ENCODE data around the gene RAD51B.
A peak's percentile ranks its signal among the peaks of the same experiment; 100 is the strongest.

Gene RAD51B

DNA sequence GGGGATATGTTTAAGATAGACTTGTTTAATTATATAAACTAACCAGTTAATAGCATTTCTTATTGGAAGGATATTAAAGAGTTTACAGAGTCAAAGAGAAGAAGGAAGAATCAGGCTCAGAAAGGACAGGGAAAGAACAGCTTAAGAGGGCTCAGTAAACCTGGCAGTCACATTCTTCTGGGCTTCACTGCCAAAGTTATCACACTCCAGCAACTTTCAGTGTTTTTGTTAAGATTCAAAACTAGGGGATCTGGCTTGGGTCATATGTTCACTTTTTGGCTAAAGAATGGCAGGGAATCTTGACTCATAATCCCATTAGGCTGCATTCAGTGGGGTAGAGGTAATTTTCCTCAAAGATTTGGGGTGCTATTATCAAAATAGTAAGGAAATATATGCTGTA lies 312.3 kb downstream of the RAD51B start:
- FAIRE-seq = no peak
- no peak for DNase-seq (ENCODE audit: extremely low spot score, insufficient read length, low read depth)

DNA sequence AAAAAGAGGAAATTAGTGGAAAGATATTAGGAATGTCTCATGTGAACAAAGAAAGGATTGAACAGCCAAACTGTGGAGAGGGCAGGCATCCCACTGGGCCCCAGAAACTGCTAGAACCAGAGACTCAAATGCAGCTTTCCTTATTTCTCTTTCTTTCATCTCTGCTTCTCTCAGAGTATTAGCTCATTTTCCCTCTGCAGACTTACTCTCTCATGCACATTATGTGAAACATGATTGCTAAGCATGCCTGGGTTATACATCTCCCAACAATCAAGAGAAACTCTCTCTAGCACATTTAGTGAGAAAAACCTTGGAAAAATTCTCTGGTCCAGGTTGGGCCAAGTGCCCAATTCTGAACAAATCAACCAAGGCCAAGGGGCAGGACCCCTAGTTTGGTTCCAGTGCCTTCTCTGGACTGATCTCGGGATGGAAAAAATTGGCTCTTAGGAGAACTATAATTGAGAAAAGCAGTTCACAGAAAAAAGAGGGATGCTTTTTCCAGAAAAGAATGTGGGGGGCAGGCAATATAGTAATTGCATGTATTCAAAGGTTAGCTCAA lies 313.1 kb downstream of the RAD51B start:
- DNase-seq (ENCODE audit: extremely low spot score, insufficient read length, low read depth) = no peak
- no peak for FAIRE-seq

DNA sequence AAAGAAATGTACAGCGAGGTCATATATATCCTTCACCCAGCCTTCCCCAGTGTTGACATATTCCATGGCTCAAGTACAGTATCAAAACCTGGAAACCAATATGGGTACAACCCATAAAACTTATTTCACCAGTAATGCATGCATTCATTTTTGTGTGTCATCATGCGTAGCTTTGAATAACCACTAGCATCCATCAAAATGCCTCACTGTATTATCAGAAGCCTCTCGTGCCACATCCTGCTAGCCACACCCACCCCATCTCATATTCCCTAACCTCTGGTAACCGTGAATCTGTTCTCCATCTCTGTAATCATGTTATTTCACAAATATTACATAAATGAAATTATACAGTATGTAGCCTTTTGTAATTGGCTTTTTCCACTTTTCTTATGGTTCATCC lies 314.3 kb downstream of the RAD51B start:
- no peak for FAIRE-seq

DNA sequence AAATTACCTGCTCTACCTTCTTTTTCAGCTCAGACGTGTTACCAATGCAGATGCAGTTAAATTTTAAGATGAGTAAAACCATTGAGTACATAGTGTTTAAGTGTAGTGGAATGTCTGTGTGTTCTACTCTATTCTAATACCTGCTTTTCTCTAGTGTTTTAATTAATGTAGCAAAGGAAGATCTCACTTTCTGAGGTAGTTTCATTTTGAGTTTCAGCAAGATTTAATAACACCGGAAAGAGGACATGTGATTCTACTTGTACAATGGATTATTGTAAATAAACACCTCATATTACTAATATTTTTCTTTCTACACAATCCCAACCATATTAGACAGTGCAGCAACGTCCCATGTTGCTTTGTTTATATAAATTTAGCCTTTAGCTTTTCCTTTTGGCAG lies 315.4 kb downstream of the RAD51B start:
- FAIRE-seq (peak; percentile 72), DNase-seq (ENCODE audit: extremely low spot score, insufficient read length, low read depth) (no peak)

More for the DNA sequence above, 314.3 kb downstream of the RAD51B start:
- no peak for DNase-seq (ENCODE audit: extremely low spot score, insufficient read length, low read depth)

DNA sequence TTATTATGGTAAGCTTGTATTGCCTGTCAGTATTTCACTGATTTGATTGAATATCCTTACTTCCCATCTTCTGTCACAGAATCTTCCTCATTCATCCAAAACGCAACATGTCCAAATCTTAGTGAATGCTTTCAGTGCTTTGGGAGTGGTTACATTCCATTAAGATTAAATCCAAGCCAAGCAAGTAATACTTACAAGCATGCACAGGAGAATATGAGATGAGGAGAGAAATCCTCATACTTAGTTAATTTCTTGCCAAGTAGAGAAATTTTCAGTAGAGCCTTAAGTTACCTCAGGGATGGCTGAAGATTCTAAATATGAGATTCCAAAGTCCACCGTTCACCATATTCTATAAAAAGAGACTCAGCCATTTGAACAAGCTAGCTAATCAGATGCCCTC lies 316.0 kb downstream of the RAD51B start:
- DNase-seq (ENCODE audit: extremely low spot score, insufficient read length, low read depth) (no peak), FAIRE-seq (no peak)

DNA sequence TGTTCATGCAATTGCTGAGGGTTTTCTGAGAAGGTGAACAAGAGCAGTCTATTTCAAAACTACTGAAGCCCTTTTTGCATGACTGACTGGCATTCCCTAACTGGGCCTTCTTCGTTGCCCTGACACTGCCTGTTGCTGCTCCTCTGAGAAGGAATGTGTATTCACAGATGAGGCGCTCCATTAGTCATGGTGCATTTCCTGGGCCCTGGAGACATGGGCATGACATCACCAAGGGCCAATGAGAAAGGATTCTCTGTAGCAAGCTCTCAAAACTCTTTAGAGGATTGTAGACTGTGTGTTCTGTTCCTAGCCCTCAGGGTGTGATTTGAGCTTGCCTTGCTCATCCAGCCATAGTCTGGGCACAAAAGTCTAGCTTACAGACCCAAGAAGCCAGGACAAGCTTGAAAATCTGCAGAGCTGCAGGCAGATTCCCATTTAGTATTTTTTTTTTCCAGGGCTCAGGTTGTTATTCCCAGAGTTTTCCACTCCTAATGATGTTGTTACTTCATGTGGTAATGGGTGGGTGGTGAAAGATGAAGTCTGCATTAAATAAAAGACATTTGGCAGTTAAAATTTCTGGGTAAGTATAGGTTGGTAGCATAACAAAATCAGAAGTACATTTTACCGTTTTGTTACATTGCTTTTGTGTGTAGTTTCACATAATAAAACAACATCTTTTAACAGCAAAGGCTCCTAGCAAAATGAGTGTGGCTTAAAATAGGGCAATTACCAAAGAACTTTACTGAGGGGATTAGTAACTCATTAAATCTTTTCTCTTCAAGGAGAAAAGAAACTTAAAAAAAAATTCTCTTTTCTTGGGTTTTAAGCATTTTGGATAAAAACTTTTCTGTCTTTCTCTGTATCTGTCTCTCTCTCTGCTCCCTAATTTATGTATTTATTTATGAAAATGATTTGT lies 318.4 kb downstream of the RAD51B start:
- DNase-seq (ENCODE audit: extremely low spot score, insufficient read length, low read depth) (no peak), FAIRE-seq (peak; percentile 36)

DNA sequence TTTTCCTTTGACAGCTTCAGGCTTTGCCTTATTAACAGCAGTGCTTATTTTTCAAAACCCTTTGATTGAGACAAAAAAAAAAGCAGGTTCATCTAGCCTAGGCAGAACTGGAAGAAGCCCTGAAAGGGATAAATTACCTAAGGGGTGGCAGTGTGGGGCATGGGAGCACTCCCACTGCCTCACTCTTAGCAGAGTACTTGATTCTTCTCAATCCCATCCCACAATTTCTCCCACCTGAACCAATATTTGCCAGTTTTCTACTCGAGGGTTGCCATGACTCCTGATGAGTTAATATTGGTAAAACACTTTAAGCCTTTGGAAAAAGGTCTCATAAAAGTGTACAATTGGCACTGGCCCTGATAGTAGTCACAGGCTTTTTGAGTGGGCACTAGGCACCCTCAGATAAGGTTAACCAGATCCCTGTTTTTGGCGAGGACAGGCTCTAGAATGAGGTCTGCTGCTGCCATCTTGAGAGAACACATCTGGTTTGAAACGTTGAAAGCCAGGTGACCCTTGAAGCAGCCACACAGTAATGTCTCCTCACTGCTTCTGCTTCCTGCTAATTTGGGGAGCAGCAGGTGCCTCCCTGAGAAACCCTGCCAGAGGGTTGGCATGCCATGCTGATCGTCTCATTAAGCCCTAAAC lies 320.0 kb downstream of the RAD51B start:
- no peak for FAIRE-seq

DNA sequence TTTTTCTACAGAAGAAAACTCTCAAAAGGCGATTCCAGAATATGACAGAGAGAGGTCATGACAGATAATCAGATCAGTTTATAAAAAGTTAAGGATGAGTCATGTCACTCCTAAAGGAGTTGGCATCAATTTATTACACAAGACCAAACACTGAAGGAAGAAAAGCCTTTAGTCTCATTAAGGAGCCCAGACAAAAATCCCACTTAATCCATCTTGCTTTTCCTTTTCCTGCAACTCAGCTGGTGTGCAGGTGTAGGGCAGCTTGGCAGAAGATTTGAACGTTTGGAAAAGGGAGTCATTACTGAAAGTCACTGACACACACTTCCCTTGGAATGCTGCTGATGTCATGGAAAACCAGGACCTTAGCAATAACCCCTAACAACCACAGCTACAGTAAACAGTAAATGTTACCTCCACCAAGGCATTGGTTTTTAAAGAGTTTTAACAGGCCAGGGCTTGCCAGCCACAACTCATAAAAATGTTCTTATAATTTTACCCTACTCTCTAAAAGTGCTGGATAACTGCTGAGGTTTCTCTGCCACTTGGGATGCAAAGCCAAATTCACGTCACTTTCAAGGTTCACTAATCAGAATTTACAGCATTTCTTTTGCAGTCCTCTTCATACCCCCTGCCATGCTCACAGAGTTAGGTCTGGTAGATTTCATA lies 320.6 kb downstream of the RAD51B start:
- DNase-seq (ENCODE audit: extremely low spot score, insufficient read length, low read depth) (no peak), FAIRE-seq (no peak)

More for the DNA sequence above, 320.0 kb downstream of the RAD51B start:
- DNase-seq (ENCODE audit: extremely low spot score, insufficient read length, low read depth) = no peak

DNA sequence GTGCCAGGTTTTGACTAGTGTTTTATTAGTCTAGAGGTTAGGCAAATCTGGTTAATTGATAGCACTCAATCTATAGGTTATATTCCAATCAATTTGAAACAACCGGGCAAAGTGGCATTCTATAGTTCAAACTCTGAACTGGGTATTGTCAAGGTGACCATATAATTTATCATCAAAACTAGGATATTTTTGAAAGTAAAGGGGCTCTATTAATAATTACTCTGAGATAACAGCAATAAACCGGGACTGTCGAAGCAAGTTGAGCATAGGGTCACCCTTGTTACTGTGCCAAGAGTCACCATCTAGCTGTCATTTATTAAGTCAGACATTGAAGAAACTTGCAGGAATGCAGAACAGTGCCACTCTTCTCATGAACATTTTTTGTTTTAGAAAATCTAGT lies 321.2 kb downstream of the RAD51B start:
- FAIRE-seq = no peak
- DNase-seq (ENCODE audit: extremely low spot score, insufficient read length, low read depth) = no peak

DNA sequence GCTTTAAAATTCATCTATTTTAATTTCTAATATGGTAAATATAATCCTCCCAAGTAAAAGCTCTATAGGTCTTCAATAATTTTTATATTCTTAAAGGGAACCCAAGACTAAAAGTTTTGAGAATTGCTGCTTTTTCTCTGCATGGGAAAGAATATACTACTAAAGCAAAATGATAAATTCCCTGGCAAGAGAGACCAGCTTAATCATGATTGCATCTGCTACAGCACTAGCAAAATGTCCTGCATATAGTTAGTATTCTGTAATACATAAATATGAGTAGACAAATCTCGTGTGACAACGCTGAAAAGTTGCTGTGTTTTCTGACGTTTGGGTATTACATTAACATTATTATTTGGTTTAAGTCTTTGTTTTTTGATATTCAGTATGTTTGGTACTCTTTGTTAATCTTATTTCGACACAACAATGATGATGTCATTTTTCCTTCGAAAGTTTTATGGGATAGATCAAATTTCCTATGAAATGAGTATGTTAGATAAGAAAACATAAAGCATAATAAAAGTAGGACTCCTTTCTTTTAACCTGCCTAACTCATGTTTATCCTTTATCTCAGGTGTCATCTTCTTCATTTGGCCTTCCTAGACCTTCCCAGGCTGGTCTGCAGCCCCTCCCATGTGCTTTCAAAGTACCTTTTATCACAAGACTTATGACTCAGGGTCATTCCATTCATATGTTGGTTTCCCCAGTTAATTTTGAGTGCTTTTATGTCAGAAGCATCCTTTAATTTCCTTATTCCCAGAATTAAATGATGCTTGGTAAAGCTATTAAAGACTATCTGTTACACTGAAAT lies 321.9 kb downstream of the RAD51B start:
- DNase-seq (ENCODE audit: extremely low spot score, insufficient read length, low read depth) = no peak
- FAIRE-seq = no peak

DNA sequence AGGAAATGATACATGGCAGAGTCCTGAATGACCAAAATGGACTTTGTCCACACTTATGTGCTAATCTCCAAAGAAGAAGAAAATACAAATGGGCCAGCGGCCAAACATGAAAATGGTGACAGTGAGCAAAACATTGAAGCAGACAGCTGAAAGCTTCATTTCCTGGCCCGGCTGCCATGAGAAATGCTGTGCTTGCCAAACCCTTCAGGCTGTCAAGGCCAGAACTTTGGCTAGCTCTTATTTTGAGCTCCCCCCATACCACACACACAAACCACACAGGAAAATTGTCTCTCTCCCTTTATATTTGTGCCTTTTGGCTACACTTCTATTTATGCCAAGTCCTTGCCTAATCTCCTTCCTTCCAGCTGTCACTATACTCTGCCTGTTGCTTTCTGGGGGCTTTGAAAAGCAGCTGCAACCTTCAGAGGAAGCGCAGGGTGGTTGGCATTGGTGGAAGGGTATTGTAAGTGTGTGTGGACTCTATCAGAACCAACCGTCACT lies 323.8 kb downstream of the RAD51B start:
- no peak for FAIRE-seq
- DNase-seq (ENCODE audit: extremely low spot score, insufficient read length, low read depth) = no peak

DNA sequence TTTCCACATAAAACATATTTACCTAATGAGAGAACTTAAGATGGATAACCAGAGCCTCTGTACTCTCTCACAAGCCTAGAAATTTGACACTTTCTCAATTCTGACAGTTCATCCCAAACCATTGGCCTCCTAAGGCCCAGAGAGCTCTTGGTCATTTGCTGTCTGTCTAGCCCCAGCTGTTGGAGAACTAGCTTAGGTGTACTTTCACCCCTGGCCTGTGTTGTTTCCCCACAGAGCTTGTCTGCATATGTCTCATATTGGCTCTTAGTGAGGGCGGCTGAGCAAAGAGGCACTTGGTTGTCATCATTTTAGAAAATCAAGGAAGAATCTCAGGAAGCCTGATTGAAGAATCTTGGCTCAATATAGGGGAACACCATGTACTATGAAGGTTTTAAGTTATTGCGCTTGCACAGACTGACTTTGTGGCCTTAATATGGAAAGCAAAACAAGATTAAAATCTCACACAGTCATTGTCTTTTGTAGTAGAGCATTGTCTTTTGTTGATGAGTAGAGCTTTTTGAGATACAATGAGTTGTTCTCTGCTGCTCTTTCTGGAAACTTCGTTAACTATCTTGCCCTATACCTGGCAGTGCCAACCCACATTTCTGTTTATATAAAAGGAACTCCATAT lies 324.6 kb downstream of the RAD51B start:
- DNase-seq (ENCODE audit: extremely low spot score, insufficient read length, low read depth) = no peak
- FAIRE-seq = no peak

DNA sequence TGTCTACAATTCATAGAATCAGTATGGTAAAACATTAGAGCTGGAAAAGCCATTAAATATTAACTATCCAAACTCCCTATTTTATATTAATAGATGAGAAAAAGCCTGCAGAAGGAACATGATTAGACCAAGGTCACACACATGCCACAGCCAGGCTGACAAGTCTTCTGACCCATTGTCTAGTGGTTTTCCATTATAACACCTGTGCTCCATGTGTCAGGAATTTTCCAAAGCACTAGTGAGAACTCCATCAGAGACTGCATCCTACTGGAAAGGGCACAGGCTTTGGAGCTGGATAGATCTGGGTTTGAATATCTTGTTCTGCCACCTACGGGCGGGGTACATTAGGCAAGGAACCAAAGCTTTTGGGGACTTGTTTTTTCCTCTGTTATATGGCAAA lies 325.5 kb downstream of the RAD51B start:
- no peak for FAIRE-seq

DNA sequence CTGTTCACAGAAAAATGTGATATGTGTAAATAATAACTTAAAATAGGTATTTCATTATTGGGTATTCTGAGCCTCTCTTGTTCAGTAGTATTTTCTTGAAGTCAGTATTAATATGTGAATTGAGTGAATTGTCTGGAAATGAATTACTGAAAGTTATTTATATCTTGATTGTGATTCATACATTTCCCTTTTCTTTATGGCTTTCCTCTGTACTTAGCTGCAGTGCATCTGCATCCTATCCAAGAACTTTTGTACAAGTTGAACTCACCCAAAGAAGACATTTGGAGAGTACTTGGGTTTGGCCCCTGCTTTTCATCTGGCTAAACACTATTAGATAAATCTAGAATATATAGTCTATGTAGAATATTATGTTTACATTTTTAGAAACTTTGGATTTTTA lies 326.0 kb downstream of the RAD51B start:
- no peak for DNase-seq (ENCODE audit: extremely low spot score, insufficient read length, low read depth)
- no peak for FAIRE-seq

More for the DNA sequence above, 325.5 kb downstream of the RAD51B start:
- no peak for DNase-seq (ENCODE audit: extremely low spot score, insufficient read length, low read depth)

DNA sequence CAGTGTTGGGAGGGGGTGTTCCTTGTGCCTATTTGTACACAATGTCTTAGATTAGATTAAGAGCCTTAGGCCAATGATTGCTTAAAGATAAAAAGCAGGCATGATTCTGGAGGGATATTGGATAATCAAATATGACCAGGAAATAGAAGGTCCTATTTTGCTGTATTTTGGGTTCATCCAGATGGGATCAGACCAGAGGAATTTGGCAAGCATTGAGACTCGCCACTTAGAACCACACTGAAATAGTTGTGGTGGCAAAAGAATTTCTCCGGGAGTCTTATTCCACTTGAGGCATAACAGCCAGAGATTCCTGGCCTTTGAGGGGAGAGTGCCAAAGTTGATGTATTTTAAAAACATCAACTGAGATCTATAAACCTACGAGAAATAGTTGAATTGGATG lies 327.2 kb downstream of the RAD51B start:
- DNase-seq (ENCODE audit: extremely low spot score, insufficient read length, low read depth) = no peak
- no peak for FAIRE-seq

DNA sequence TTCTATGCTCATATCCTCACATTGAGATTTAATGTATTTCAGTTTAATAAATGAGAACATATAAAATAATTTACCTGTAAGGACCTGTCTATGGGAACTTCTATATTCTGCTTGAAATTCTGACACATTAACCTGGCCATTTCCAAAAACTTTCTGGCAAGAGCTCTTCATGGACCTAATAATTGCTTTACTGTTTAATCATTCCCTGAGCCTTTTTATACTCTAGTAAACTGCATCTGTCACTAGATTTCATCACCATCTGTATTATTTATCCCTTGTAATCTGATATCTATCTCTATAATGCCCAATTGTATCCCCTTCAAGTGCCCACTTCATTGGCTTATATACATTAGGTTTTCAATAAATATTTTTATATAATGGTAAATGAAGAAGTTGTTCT lies 327.7 kb downstream of the RAD51B start:
- FAIRE-seq (no peak), DNase-seq (ENCODE audit: extremely low spot score, insufficient read length, low read depth) (no peak)

DNA sequence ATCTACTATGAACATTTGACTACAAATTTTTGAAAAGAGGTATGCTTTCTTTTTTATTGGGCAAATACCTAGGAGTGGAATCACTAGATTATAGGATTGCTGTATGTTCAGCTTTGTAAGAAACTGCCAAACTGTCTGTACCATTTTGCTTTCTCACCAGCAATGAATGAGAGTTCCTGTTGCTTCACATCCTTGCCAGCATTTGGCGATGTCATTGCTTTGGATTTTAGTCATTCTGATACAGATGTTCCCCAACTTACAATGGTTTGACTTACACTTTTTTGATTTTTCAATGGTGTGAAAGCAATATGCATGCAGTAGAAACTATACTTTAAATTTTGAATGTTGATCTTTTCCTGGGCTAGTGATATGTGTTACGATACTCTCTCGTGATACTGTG lies 328.7 kb downstream of the RAD51B start:
- FAIRE-seq (no peak), DNase-seq (ENCODE audit: extremely low spot score, insufficient read length, low read depth) (no peak)

DNA sequence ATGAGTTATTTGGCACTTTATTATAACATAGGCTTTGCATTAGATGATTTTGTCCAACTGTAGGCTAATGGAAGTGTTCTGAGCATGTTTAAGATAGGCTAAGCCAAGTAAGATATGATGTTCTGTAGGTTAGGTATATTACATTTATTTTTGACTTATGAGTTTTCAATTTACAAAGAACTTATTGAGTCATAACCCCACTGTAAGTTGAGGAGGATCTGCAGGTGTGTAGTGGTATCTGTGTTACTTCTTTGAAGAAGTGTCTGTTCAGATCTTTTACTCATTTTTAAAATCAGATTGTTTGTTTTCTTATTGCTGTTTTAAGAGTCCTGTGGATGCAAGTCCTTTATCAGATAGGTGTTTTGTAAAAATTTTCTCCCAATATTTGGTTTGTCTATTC lies 329.2 kb downstream of the RAD51B start:
- DNase-seq (ENCODE audit: extremely low spot score, insufficient read length, low read depth) (no peak), FAIRE-seq (no peak)

DNA sequence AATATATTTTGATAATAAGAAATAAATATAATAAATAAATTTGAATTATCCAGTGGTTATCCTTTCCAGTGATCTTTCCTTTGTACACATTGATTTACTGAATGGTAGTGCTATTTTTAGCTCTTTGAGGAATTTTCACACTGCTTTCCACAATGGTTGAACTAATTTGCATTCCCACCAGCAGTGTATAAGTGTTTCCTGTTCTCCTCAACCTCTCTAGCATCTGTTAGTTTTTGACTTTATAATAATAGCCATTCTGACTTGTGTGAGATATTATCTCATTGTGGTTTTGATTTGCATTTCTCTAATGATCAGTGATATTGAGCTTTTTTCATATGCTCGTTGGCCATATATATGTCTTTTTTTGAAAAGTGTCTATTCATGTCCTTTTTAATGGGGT lies 333.7 kb downstream of the RAD51B start:
- DNase-seq (ENCODE audit: extremely low spot score, insufficient read length, low read depth) = no peak
- no peak for FAIRE-seq

Measured in GM18507 (cell line).